GM10847 (cell line): ENCODE measurements around the gene CYBC1.

ENCODE experiments used
- POLR2A ChIP-seq: IDR thresholded peaks from 2 replicates; pipeline ENCODE4 v1.6.1; 2011; ENCODE audit not compliant: insufficient read length; ENCODE audit errors: extremely low read depth

The CYBC1 gene

DNA sequence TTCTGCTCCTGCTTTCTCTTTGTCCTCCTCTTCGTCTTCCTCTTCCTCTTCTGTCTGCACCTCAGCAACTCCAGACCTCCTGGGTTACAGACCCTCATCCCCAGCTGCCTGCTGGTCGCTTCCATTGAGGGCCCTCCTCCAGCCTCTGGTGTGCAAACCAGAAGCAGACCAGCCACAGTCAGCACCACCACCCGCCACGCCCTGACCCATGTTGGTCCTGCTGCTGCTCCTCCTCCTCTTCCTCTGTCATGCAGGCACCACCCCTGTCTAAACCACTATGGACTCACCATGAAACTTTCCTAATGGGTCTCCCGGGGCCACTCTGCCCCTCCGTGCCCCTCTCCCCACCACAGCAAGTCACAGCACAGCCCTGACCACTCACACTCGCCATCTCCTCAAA lies 20.7 kb downstream of the CYBC1 start:
- TF ChIP-seq POLR2A, result no peak

GRCh38 chr17:82428546-82428945 lies 22.0 kb downstream of the CYBC1 start:
- no peak for TF ChIP-seq POLR2A

- TF ChIP-seq POLR2A, result no peak
Observed at GRCh38 chr17:82424863-82425159, 25.7 kb downstream of the CYBC1 start.

DNA sequence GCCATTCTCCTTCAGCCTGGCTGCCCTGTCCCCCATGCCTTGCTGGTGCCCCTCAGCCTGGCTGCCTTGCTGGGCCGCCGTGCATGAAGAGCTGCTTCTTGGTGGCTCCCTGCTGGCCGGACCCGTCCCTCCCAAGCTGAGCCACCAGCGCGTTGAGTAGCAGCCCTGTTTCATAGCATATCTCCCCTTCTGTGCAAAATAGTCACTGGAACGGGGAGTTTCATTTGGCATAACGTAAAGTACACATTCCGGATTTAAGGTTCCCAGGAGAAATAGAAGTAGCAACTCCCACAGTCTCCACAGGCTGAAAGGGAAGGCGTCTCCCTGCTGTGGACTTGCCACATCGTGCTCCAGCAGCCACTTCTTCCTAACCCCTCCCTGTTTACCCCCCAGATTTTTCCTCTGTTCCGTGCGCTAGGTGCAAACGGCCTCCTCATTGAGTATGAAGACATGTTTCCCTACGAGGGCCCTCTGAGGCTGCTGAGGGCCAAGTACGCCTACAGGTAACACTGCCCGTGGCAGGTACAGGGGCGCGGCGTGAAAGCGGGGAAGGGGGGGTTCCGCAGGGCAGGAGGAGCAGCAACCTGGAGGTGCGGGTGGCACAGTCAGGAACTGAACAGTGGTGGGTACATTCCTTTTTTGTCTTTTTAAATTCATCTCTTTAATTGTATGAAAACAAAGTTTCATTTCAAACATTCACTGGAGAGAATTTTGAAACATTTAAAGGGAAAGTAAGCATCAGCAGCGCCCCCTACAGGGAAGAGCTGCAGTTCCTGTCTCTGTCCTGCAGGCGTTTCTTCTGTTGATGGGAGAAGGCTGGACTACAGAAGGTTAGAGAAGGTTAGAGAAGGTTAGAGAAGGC lies 26.3 kb downstream of the CYBC1 start:
- no peak for TF ChIP-seq POLR2A

DNA sequence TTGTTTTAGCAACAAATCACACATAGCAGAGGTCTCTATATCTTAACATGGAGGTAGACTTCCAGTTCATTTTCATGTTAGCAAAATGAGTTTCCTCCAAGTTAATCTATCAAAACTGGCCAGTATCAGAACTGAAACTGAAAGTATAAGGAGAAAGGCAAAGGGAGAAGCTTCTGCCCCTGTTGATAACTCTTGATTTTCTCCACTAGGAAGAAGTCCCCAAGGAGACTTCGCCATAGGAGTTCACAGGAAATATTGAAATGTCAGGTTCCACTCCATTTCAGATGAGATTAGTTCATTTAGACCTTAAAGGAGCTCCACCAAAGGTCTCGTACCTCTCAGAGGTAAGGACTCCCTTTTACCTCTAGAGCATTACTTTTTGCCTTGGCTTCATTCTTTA lies 31.0 kb downstream of the CYBC1 start:
- TF ChIP-seq POLR2A, result no peak

DNA sequence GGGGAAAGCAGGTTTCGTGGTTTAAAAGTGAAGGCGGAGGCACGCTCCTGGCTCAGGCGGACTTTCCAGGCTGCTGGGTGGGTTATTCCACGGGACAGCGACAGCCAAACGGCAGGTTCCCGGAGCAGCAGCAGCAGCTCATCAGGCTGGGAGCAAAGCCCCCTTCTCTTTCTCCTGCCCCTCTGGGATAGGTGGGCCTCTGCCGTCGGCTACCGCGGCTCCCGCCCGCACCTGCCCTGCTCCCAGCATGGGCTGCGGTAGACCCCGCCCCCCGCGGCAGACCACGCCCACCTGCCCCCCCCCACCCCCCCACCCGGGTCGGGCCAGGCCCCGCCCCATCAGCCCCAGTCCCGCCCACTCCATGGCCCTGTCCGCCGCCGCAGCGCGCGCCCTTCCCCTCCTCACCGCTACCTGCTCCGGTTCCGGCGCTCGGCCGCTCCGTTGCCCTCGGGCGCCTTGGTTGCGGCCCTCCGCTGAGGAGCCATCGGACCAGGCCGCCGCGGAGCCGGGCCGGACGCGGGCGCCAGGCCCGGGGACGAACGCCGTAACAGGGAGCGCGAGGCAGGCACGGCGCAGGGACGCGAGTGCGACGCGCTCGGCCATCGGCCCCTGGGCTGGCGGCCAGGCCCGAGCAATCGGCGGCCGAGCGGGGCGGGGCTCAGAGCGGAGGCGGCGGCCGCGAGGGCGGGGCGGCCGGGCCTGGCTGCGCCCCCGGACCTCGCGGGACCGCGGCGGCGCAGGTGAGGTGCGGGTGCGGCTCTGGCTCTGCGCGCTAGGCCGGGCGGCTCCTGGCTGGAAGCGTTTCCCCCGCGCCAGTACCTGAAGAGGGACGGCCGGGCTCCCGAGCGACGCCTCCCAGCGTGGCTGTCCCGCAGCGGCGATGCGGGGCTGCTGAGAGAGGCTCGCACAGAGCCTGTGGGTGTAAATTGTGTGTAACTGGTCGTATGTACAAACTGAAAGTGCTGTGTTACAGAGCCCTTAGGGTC lies 32.3 kb downstream of the CYBC1 start, which contains the start of the genes HEXD and OGFOD3:
Gene HEXD, plus strand, starts transcription at position 347 of the 986 bp plus-strand sequence. CDS start 1,453 bp downstream, outside the sequence.
Gene OGFOD3, minus strand, starts transcription at position 586 of the 986 bp plus-strand sequence. Its CDS starts 101 bp downstream, at position 485.
- peak; percentile 72 for TF ChIP-seq POLR2A

DNA sequence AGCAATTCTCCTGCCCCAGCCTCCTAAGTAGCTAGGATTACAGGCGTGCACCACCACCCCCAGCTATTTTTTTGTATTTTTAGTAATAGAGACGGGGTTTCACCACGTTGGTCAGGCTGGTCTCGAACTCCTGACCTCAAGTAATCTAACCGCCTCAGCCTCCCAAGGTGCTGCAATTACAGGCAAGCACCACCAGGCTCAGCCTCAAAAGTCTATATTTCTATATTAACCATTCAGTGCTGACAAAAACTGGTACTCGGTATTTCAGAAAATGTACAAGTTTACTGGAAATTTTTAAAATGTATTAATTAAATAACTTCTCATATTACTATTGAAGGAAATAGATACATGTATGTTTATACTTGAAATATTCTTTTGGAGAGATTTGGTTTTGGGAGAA lies 33.8 kb downstream of the CYBC1 start:
- no peak for TF ChIP-seq POLR2A

GRCh38 chr17:82416264-82416663 lies 34.3 kb downstream of the CYBC1 start:
- no peak for TF ChIP-seq POLR2A

- no peak for TF ChIP-seq POLR2A
Observed at GRCh38 chr17:82415786-82416185, 34.8 kb downstream of the CYBC1 start.

DNA sequence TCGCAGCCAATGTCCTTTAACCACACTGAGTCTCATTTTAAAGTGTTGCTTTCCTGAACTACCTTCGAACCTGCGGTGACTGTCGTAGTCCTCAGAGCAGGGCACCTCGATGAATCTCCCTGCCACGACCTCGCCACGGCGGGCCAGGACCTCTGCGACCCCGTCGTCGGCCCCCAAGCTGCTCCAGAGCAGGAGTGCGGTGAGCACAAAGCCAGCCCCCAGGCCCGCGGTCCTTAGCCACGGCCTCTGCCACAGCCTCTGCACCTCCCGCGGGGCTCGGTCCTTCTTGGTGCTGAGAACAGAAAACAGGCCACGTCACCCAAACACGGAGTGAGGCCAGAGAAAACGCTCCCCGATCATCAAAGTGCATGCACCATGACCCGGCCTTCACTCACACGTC lies 35.2 kb downstream of the CYBC1 start:
- TF ChIP-seq POLR2A, result no peak

- no peak for TF ChIP-seq POLR2A
Observed at GRCh38 chr17:82414548-82415281, 35.8 kb downstream of the CYBC1 start.

GRCh38 chr17:82412535-82413520 lies 37.7 kb downstream of the CYBC1 start:
- no peak for TF ChIP-seq POLR2A

DNA sequence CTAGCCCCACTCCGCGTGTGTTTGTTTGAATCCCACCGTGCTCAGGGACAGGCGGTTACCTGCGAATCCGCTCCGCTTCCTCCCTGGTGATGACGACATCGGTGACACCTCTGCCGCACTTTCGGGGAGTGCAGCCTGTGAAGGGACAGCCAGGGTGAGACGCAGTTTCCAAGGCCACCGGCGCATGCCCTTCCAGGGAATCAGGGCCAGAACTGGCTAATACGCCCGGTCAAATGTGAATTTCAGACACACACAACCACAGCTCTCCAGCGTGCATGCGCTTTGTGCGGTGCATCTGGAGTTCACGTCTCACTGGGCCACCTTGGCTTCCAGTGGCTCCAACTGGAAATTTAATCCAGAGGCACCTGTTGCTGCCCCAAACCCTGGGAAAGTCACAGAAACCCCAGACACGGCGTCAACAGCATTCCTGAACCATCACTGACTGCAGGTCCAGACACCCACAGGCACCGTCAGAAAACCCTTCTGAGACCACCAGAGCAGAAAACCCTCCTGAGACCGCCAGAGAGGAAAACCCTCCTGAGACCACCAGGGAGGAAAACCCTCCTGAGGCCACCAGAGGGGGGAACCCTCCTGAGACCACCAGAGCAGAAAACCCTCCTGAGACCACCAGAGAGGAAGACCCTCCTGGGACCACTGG lies 39.0 kb downstream of the CYBC1 start:
- TF ChIP-seq POLR2A, result no peak
